Activated T-helper 2 cell treated with anti-CD3 and anti-CD28 coated beads, Interferon-gamma antibody, Interleukin-2, Interleukin-4, amounts not matched to agents 10 μg/mL and 5 μg/mL and 100 μg/mL, durations not matched to agents 14 hours and 24 hours and 36 hours (primary cell): Measurements from ENCODE around the gene GPC6. TPM values are rescaled to one million over a fixed set of nuclear protein-coding genes. Genes with fewer than 3 reads are reported as not detected.

Experiments used
- DNase-seq: peaks from one replicate; pipeline ENCODE4 v3.0.0; 2021; ENCODE audit warnings: low spot score
- H3K27ac Mint-ChIP-seq: one replicate; pipeline ENCODE4 v1.8.0; 2021; ENCODE audit warnings: mixed read lengths
- H3K27me3 Mint-ChIP-seq: one replicate; pipeline ENCODE4 v1.8.0; 2021; ENCODE audit warnings: low read depth, mixed read lengths
- H3K36me3 Mint-ChIP-seq: one replicate; pipeline ENCODE4 v1.8.0; 2021; ENCODE audit warnings: low read depth, mixed read lengths
- H3K4me1 Mint-ChIP-seq: one replicate; pipeline ENCODE4 v1.8.0; 2021; ENCODE audit warnings: low read depth, mixed read lengths
- H3K4me3 Mint-ChIP-seq: one replicate; pipeline ENCODE4 v1.8.0; 2021; ENCODE audit warnings: low read depth, mild to moderate bottlenecking, moderate library complexity, mixed read lengths
- H3K9me3 Mint-ChIP-seq: one replicate; pipeline ENCODE4 v1.8.0; 2021; ENCODE audit warnings: mixed read lengths
- intact Hi-C: fragments of 100-400 bp; cut with micrococcal nuclease; formaldehyde crosslinking; loops from one replicate; pipeline ENCODE4 v1.15.1; 2023
- total RNA-seq: library from RNA; stranded (reverse); gene quantifications from 2 replicates; pipeline ENCODE4 v1.2.3, GENCODE V29; 2022

GPC6 gene
- total RNA-seq, 1 donor from 2014 or later = not detected

DNA sequence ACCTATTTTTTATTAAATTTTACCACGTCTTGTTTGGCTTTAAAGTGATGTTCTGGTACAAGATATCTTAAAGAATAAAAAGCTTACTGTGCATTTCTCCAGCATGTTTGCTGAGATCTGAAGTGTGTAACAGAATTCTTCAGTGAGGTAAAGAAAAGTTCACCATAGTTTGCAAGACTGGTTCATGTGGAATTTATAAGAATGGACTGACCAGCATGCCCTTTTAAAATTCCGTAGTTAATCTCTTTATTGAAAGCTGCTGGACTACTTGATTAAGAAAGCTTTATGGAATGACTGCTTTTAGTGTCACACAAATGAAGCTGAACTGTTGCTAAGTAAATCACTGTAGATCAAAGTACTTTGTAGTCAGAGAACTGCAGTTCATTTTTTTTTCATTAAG lies 119.2 kb downstream of the GPC6 start:
- H3K36me3 Mint-ChIP-seq = no peaks in the 10 kb centered on the region
- H3K27me3 Mint-ChIP-seq = no peaks in the 10 kb centered on the region
- H3K9me3 Mint-ChIP-seq = peaks cover 6% of the 10 kb centered on the region
- DNase-seq = no peak
- H3K4me1 Mint-ChIP-seq = no peaks in the 10 kb centered on the region
- intact Hi-C loops = no loop called here
- no peak overlapping the region for H3K27ac Mint-ChIP-seq
- no peak overlapping the region for H3K4me3 Mint-ChIP-seq

DNA sequence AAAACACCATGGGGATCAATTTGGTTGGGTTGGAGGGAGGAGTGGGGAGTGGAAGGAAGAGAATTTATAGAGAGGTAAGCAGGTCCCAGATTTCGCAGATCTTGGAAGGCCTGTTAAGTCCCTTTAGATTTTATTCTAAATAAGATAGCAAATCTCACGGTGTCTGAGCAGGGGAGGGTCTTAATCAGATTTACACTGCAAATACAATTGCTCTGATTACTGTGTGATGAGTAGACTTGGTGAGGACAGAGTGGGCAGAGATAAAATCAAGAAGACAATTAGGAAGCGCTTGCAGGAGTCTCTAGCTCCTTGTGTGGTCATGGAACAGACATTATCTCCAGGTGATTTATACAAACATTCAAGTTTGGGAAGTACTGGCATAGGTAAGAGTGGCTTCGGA lies 126.0 kb downstream of the GPC6 start:
- no peaks in the 10 kb centered on the region for H3K9me3 Mint-ChIP-seq
- H3K4me3 Mint-ChIP-seq = no peak overlapping the region
- no peaks in the 10 kb centered on the region for H3K36me3 Mint-ChIP-seq
- H3K27ac Mint-ChIP-seq = no peak overlapping the region
- H3K4me1 Mint-ChIP-seq = no peaks in the 10 kb centered on the region
- DNase-seq = no peak
- H3K27me3 Mint-ChIP-seq = no peaks in the 10 kb centered on the region
- intact Hi-C loops = no loop called here

GRCh38 chr13:93355094-93355493 lies 128.5 kb downstream of the GPC6 start:
- no peak for DNase-seq
- H3K27me3 Mint-ChIP-seq = no peaks in the 10 kb centered on the region
- no peaks in the 10 kb centered on the region for H3K4me1 Mint-ChIP-seq
- intact Hi-C loops = no loop called here
- H3K4me3 Mint-ChIP-seq = no peak overlapping the region
- no peak overlapping the region for H3K27ac Mint-ChIP-seq
- H3K36me3 Mint-ChIP-seq = no peaks in the 10 kb centered on the region
- no peaks in the 10 kb centered on the region for H3K9me3 Mint-ChIP-seq

DNA sequence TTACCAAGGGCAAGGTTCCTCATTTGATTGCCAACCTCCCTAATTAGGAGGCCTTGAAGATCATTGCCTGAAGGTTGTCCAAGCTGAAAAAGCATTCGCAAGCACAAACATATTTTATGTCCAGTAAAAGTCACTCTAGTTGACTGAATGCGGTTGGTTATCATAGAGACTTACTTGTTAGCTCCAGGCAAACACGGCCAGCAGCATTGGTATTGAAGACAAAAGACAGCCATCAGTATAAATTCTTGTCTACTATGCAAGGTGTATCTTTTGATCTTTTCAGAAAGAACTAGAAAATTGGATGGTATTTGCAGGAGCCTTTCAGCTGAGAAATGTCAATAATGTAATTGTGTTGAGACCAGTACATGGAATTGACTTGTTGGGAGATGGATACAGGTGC lies 129.9 kb downstream of the GPC6 start:
- H3K27me3 Mint-ChIP-seq = no peaks in the 10 kb centered on the region
- no peak overlapping the region for H3K4me3 Mint-ChIP-seq
- no peaks in the 10 kb centered on the region for H3K9me3 Mint-ChIP-seq

DNA sequence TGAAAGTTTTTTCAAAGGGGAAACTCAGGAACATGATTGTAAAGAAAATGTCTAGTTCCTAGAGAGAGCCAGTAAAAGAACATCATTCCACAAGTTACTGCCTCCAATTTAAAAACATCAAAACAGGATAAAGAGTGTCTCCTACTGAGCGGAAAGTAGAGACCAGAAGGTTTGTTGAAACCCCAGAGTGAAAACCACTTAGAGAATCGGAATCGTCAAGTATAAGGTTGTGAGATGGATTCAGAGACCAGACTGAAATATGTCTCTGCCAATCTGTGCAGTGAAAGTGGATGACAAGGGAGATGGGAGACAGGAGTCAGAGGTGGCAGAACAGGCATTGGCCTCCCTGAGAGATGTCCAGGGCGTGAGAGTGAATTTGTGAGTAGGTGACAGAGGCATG lies 133.4 kb downstream of the GPC6 start:
- no peak overlapping the region for H3K27ac Mint-ChIP-seq
- intact Hi-C loops = no loop called here
- H3K4me3 Mint-ChIP-seq = no peak overlapping the region
- no peak for DNase-seq
- no peaks in the 10 kb centered on the region for H3K9me3 Mint-ChIP-seq
- no peaks in the 10 kb centered on the region for H3K4me1 Mint-ChIP-seq
- no peaks in the 10 kb centered on the region for H3K27me3 Mint-ChIP-seq
- no peaks in the 10 kb centered on the region for H3K36me3 Mint-ChIP-seq

More for the DNA sequence above, 129.9 kb downstream of the GPC6 start:
- no peaks in the 10 kb centered on the region for H3K4me1 Mint-ChIP-seq
- no peak for DNase-seq
- H3K27ac Mint-ChIP-seq = no peak overlapping the region
- intact Hi-C loops = no loop called here
- H3K36me3 Mint-ChIP-seq = no peaks in the 10 kb centered on the region

GRCh38 chr13:93361703-93362102 lies 135.1 kb downstream of the GPC6 start:
- H3K4me1 Mint-ChIP-seq = no peaks in the 10 kb centered on the region
- no peak overlapping the region for H3K4me3 Mint-ChIP-seq
- no peak overlapping the region for H3K27ac Mint-ChIP-seq
- no peaks in the 10 kb centered on the region for H3K27me3 Mint-ChIP-seq
- intact Hi-C loops = no loop called here
- no peak for DNase-seq
- no peaks in the 10 kb centered on the region for H3K9me3 Mint-ChIP-seq
- H3K36me3 Mint-ChIP-seq = no peaks in the 10 kb centered on the region

- intact Hi-C loops = no loop called here
- no peaks in the 10 kb centered on the region for H3K36me3 Mint-ChIP-seq
- no peaks in the 10 kb centered on the region for H3K4me1 Mint-ChIP-seq
- no peaks in the 10 kb centered on the region for H3K9me3 Mint-ChIP-seq
- no peak overlapping the region for H3K27ac Mint-ChIP-seq
- H3K27me3 Mint-ChIP-seq = no peaks in the 10 kb centered on the region
- DNase-seq = no peak
- H3K4me3 Mint-ChIP-seq = no peak overlapping the region
Observed at GRCh38 chr13:93364166-93364565, 137.6 kb downstream of the GPC6 start.

- H3K9me3 Mint-ChIP-seq = no peaks in the 10 kb centered on the region
- intact Hi-C loops = no loop called here
- DNase-seq = no peak
- no peaks in the 10 kb centered on the region for H3K4me1 Mint-ChIP-seq
- no peaks in the 10 kb centered on the region for H3K36me3 Mint-ChIP-seq
- H3K27ac Mint-ChIP-seq = no peak overlapping the region
- no peak overlapping the region for H3K4me3 Mint-ChIP-seq
- no peaks in the 10 kb centered on the region for H3K27me3 Mint-ChIP-seq
Observed at GRCh38 chr13:93368296-93368695, 141.7 kb downstream of the GPC6 start.

GRCh38 chr13:93368718-93369117 lies 142.1 kb downstream of the GPC6 start:
- Mint-ChIP-seq H3K27ac (no peak overlapping the region), H3K9me3 (no peaks in the 10 kb centered on the region), H3K4me3 (no peak overlapping the region), H3K36me3 (no peaks in the 10 kb centered on the region), H3K4me1 (no peaks in the 10 kb centered on the region), H3K27me3 (no peaks in the 10 kb centered on the region)
- intact Hi-C loops = no loop called here
- DNase-seq = no peak

- Mint-ChIP-seq H3K4me3 (no peak overlapping the region), H3K27me3 (no peaks in the 10 kb centered on the region), H3K36me3 (no peaks in the 10 kb centered on the region), H3K27ac (no peak overlapping the region), H3K4me1 (no peaks in the 10 kb centered on the region), H3K9me3 (no peaks in the 10 kb centered on the region)
- no peak for DNase-seq
- intact Hi-C loops = no loop called here
Observed at GRCh38 chr13:93372856-93373255, 146.2 kb downstream of the GPC6 start.

GRCh38 chr13:93375491-93375890 lies 148.9 kb downstream of the GPC6 start:
- Mint-ChIP-seq H3K27ac (no peak overlapping the region), H3K27me3 (no peaks in the 10 kb centered on the region), H3K36me3 (no peaks in the 10 kb centered on the region), H3K4me1 (no peaks in the 10 kb centered on the region), H3K4me3 (no peak overlapping the region), H3K9me3 (no peaks in the 10 kb centered on the region)
- no peak for DNase-seq
- intact Hi-C loops = no loop called here

- intact Hi-C loops = no loop called here
- Mint-ChIP-seq H3K4me3 (no peak overlapping the region), H3K27ac (no peak overlapping the region), H3K9me3 (no peaks in the 10 kb centered on the region), H3K27me3 (no peaks in the 10 kb centered on the region), H3K36me3 (no peaks in the 10 kb centered on the region), H3K4me1 (no peaks in the 10 kb centered on the region)
- no peak for DNase-seq
Observed at GRCh38 chr13:93377196-93377595, 150.6 kb downstream of the GPC6 start.

DNA sequence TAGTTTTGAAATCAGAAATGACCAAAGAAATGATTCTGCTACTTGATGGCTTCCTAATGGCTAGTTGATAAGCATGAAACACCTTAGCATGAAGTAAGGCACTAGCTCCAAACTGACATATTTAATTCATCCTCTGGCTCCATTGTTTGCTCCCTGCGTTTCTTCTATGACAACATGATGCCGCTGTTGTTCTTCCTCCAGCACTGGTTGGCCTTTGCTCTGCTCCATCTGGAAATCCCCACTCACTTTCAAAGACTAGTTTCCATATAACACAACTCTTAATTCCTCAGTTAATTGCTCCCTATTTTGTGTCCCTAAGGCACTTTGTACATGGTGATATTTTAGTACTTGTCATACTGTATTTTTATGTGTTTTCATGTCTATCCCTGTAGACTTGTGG lies 151.6 kb downstream of the GPC6 start:
- DNase-seq = no peak
- H3K27me3 Mint-ChIP-seq = no peaks in the 10 kb centered on the region
- intact Hi-C loops = no loop called here

GRCh38 chr13:93386116-93386515 lies 159.5 kb downstream of the GPC6 start:
- Mint-ChIP-seq H3K4me1 (no peaks in the 10 kb centered on the region), H3K27me3 (no peaks in the 10 kb centered on the region), H3K4me3 (no peak overlapping the region), H3K9me3 (no peaks in the 10 kb centered on the region), H3K27ac (no peak overlapping the region), H3K36me3 (no peaks in the 10 kb centered on the region)
- intact Hi-C loops = no loop called here
- no peak for DNase-seq

More for the DNA sequence above, 151.6 kb downstream of the GPC6 start:
- Mint-ChIP-seq H3K9me3 (no peaks in the 10 kb centered on the region), H3K36me3 (no peaks in the 10 kb centered on the region), H3K4me1 (no peaks in the 10 kb centered on the region), H3K4me3 (no peak overlapping the region), H3K27ac (no peak overlapping the region)
